ENCODE measurements around the gene STOML1.

DNA sequence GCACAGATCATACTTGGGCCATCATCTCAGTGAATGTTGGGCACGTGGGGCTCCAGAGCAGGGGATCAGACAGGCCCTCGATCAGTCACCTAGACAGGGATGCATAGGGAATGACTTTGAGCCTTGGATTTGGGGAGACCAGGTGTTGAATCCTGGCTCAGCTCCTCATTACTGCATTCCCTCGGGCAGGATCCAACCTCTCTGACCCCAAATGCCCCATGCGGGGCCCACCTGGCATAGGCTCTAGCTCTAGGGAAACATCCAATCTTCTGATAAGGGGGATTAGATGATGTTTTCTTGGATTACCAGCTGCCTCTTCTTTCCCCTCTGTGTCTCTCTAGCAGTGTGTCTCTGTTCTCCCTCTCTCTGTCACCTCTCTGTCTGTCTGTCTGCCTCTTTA is 43.1 kb downstream of the STOML1 start:
- TF ChIP-seq PREB (CRISPR knock-in tag; IDR thresholded peaks at IDR 0.05; ENCODE audit: borderline replicate concordance) = no peak
- TF ChIP-seq, protein P1, sequence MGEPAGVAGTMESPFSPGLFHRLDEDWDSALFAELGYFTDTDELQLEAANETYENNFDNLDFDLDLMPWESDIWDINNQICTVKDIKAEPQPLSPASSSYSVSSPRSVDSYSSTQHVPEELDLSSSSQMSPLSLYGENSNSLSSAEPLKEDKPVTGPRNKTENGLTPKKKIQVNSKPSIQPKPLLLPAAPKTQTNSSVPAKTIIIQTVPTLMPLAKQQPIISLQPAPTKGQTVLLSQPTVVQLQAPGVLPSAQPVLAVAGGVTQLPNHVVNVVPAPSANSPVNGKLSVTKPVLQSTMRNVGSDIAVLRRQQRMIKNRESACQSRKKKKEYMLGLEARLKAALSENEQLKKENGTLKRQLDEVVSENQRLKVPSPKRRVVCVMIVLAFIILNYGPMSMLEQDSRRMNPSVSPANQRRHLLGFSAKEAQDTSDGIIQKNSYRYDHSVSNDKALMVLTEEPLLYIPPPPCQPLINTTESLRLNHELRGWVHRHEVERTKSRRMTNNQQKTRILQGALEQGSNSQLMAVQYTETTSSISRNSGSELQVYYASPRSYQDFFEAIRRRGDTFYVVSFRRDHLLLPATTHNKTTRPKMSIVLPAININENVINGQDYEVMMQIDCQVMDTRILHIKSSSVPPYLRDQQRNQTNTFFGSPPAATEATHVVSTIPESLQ (CRISPR knock-in tag; IDR thresholded peaks at IDR 0.05) = no peak
- TF ChIP-seq, protein P2, sequence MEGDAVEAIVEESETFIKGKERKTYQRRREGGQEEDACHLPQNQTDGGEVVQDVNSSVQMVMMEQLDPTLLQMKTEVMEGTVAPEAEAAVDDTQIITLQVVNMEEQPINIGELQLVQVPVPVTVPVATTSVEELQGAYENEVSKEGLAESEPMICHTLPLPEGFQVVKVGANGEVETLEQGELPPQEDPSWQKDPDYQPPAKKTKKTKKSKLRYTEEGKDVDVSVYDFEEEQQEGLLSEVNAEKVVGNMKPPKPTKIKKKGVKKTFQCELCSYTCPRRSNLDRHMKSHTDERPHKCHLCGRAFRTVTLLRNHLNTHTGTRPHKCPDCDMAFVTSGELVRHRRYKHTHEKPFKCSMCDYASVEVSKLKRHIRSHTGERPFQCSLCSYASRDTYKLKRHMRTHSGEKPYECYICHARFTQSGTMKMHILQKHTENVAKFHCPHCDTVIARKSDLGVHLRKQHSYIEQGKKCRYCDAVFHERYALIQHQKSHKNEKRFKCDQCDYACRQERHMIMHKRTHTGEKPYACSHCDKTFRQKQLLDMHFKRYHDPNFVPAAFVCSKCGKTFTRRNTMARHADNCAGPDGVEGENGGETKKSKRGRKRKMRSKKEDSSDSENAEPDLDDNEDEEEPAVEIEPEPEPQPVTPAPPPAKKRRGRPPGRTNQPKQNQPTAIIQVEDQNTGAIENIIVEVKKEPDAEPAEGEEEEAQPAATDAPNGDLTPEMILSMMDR (IDR thresholded peaks at IDR 0.05) = no peak
- no peak for TF ChIP-seq SOX15 (CRISPR knock-in tag; IDR thresholded peaks at IDR 0.05)
- no peak for TF ChIP-seq USF2 (CRISPR knock-in tag; IDR thresholded peaks at IDR 0.05)
- TF ChIP-seq, protein P3, sequence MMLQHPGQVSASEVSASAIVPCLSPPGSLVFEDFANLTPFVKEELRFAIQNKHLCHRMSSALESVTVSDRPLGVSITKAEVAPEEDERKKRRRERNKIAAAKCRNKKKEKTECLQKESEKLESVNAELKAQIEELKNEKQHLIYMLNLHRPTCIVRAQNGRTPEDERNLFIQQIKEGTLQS (CRISPR knock-in tag; conservative IDR thresholded peaks at IDR 0.05) = no peak
- no peak for TF ChIP-seq ZNF232 (CRISPR knock-in tag; IDR thresholded peaks at IDR 0.05)
- no peak for TF ChIP-seq CREB1 (CRISPR knock-in tag; IDR thresholded peaks at IDR 0.05)
- no peak for TF ChIP-seq ZNF121 (CRISPR knock-in tag; IDR thresholded peaks at IDR 0.05)
- TF ChIP-seq KAT7 (CRISPR knock-in tag; IDR thresholded peaks at IDR 0.05; ENCODE audit: borderline replicate concordance) = no peak
- TF ChIP-seq ZNF396 (CRISPR knock-in tag; IDR thresholded peaks at IDR 0.05; ENCODE audit: borderline replicate concordance) = no peak
- no peak for TF ChIP-seq GABPB1 (CRISPR knock-in tag; IDR thresholded peaks at IDR 0.05)
- no peak for TF ChIP-seq E2F1 (CRISPR knock-in tag; IDR thresholded peaks at IDR 0.05)

Measured in WTC11 (cell line).